Stomach (tissue), 9 donors: ENCODE results near the gene SLC49A4. TPM values are rescaled to one million over a fixed set of nuclear protein-coding genes. Genes with fewer than 3 reads are reported as not detected.

Source experiments
- DNase-seq, 2 donors: peaks; one replicate each; pipeline versions ENCODE4 v3.0.0 to v3.0.0-alpha.2; 2013 to 2019
- H3K27ac ChIP-seq, 5 donors: fragments of 200-600 bp in 4 of 5; sonication (generic) in 4 of 5; one replicate each; pipeline ENCODE4 v1.5.1; 2013 to 2019; ENCODE audit warnings: mild to moderate bottlenecking in 1 of 5, moderate library complexity in 1 of 5
- H3K27me3 ChIP-seq, 3 donors: fragments of 200-600 bp; sonication (generic); one replicate each; pipeline ENCODE4 v1.5.1; 2017 to 2019; ENCODE audit warnings: mixed run types in 1 of 3
- H3K36me3 ChIP-seq, 4 donors: fragments of 200-600 bp; sonication (generic); 1 replicate in 3 of 4; 2 replicates in 1 of 4; pipeline ENCODE4 v1.5.1; 2016 to 2019
- H3K4me1 ChIP-seq, 4 donors: fragments of 200-600 bp; sonication (generic); one replicate each; pipeline ENCODE4 v1.5.1; 2016 to 2019
- H3K4me3 ChIP-seq, 4 donors: fragments of 200-600 bp; sonication (generic) in 3 of 4; one replicate each; pipeline ENCODE4 v1.5.1; 2016 to 2019; ENCODE audit warnings: mild to moderate bottlenecking in 1 of 4
- H3K9me3 ChIP-seq, 4 donors: fragments of 200-600 bp; sonication (generic); one replicate each; pipeline ENCODE4 v1.5.1; 2016 to 2019
- CTCF ChIP-seq, 7 experiments: fragments of 450-650 bp in 4 of 7; fragments of 200-600 bp in 3 of 7; sonication (generic) in 3 of 7; IDR thresholded peaks; one replicate each; pipeline ENCODE4 v1.5.1; 2016 to 2019; ENCODE audit warnings: antibody characterized with exemption in 7 of 7, control low read depth in 2 of 7, mild to moderate bottlenecking in 1 of 7
- EP300 ChIP-seq: sonication (generic); formaldehyde crosslinking; IDR thresholded peaks from one replicate; pipeline ENCODE4 v1.6.1; 2017; ENCODE audit warnings: antibody characterized with exemption
- POLR2A ChIP-seq, 4 donors: fragments of 450-650 bp; IDR thresholded peaks; one replicate each; pipeline ENCODE4 v1.6.1; 2016; ENCODE audit warnings: antibody characterized with exemption in 4 of 4, control low read depth in 2 of 4, mild to moderate bottlenecking in 1 of 4, moderate library complexity in 1 of 4
- POLR2AphosphoS5 ChIP-seq, 3 donors: sonication (generic); formaldehyde crosslinking; IDR thresholded peaks; one replicate each; pipeline ENCODE4 v1.6.1; 2016; ENCODE audit warnings: antibody characterized with exemption in 3 of 3
- WGBS, 5 donors: extraction: QIAGEN DNeasy Blood & Tissue Kit in 3 of 5; methylation state at CpG; one replicate each; pipeline versions ENCODE4 v1.1.5 to v1.1.7; 2013 to 2018; 5-methylcytosine and 5-hydroxymethylcytosine counted together
- intact Hi-C: fragments of 100-400 bp; cut with DNase I; formaldehyde crosslinking; loops from one replicate; pipeline ENCODE4 v1.15.1; 2023; ENCODE audit warnings: low total_unique reads
- polyA plus RNA-seq, 3 donors: library from polyadenylated mRNA; stranded (reverse); fragments of 200-250 nt; gene quantifications; one replicate each; pipeline ENCODE4 v1.2.3, GENCODE V29; 2013
- total RNA-seq, 5 donors: library from RNA; depleted of rRNA; stranded (reverse); fragments of >200 nt; gene quantifications; one replicate each; pipeline versions ENCODE4 v1.1.0 to v1.2.3, GENCODE V29; 2014 to 2016
- donor health status: healthy with polysubstance abuse.
- donor health status: Bipolar disorder and iron deficiency.
- donor health status: healthy.

SLC49A4 gene
- total and polyA plus RNA-seq, 8 donors, result 0.31 to 28.8 (median 3.6) TPM

- intact Hi-C loops, result no loop called here
- WGBS, 5 donors, result 73 to 83% (median 80%) methylated on average over 14 of the region's 14 CpGs
These were observed 135.5 kb downstream of the SLC49A4 start for GRCh38 chr3:122930063-122930997.

More at GRCh38 chr3:122930063-122930997, 135.5 kb downstream of the SLC49A4 start:
- TF ChIP-seq POLR2A (IDR thresholded peaks at IDR 0.05) (no peak), EP300 (no peak), CTCF (IDR thresholded peaks at IDR 0.05) (no peak), POLR2AphosphoS5 (IDR thresholded peaks at IDR 0.05) (no peak)
- H3K36me3 ChIP-seq, result no peaks in the 10 kb centered on the region
- no peak overlapping the region for H3K4me3 ChIP-seq
- no peaks in the 10 kb centered on the region for H3K9me3 ChIP-seq
- no peaks in the 10 kb centered on the region for H3K4me1 ChIP-seq
- H3K27ac ChIP-seq, result no peak overlapping the region
- DNase-seq, result peak in 1 of 2 donors; percentile 35
- peaks cover 0 to 24% (median 0%) of the 10 kb centered on the region in 3 donors for H3K27me3 ChIP-seq

Other genes with a start within 250 kb of the SLC49A4 start
- 10 to 100 TPM in 4 of 5 donors, 1 to 10 TPM in 1; 1.4 to 42.6 (median 23.9) TPM for gene PARP9, start 230.8 kb upstream of the SLC49A4 start, total RNA-seq
- 10 to 100 TPM; 19.5 to 26.5 (median 21.4) TPM for gene PARP9, start 230.8 kb upstream of the SLC49A4 start, polyA plus RNA-seq
- 10 to 100 TPM in 4 of 5 donors, 1 to 10 TPM in 1; 5.8 to 29.0 (median 26.1) TPM for gene DTX3L, start 230.7 kb upstream of the SLC49A4 start, total RNA-seq
- 10 to 100 TPM in 2 of 3 donors, 1 to 10 TPM in 1; 9.2 to 11.2 (median 10.5) TPM for gene DTX3L, start 230.7 kb upstream of the SLC49A4 start, polyA plus RNA-seq
- gene PARP15, start 217.4 kb upstream of the SLC49A4 start, total RNA-seq, result 1 to 10 TPM in 4 of 5 donors, not detected in 1; 1.2 to 4.5 (median 1.9) TPM
- gene PARP15, start 217.4 kb upstream of the SLC49A4 start, polyA plus RNA-seq, result 1 to 10 TPM in 2 of 3 donors, under 1 TPM in 1; 0.25 to 1.3 (median 1.2) TPM
- 10 to 100 TPM; 16.8 to 49.7 (median 34.4) TPM for gene PARP14, start 114.2 kb upstream of the SLC49A4 start, total RNA-seq
- 10 to 100 TPM in 1 of 3 donors, 1 to 10 TPM in 2; 5.0 to 11.0 (median 5.9) TPM for gene PARP14, start 114.2 kb upstream of the SLC49A4 start, polyA plus RNA-seq
- gene HSPBAP1, start 1.2 kb upstream of the SLC49A4 start, total RNA-seq, result 10 to 100 TPM in 3 of 5 donors, 1 to 10 TPM in 1, not detected in 1; 1.7 to 16.5 (median 10.4) TPM
- 1 to 10 TPM; 4.9 to 8.8 (median 6.0) TPM for gene HSPBAP1, start 1.2 kb upstream of the SLC49A4 start, polyA plus RNA-seq
- 10 to 100 TPM in 1 of 5 donors, 1 to 10 TPM in 2, not detected in 2; 1.8 to 27.2 (median 1.9) TPM for gene SEMA5B, start 232.7 kb downstream of the SLC49A4 start, total RNA-seq
- gene SEMA5B, start 232.7 kb downstream of the SLC49A4 start, polyA plus RNA-seq, result under 1 TPM; 0.15 to 0.25 (median 0.25) TPM